ENCODE results near the gene PRND. TPM values are rescaled to one million over a fixed set of nuclear protein-coding genes. Genes with fewer than 3 reads are reported as not detected.

PRND gene
- polyA plus RNA-seq, 3 donors: not detected

GRCh38 chr20:4709261-4710105 is 12.2 kb upstream of the PRND start:
- H3K79me2 ChIP-seq (ENCODE audit: insufficient read depth, low read length): no peaks in the 10 kb centered on the region
- H3K27me3 ChIP-seq (ENCODE audit: control insufficient read depth in 2 of 2, insufficient read depth in 2 of 2, low read length in 2 of 2): no peaks in the 10 kb centered on the region
- no peaks in the 10 kb centered on the region for H3K4me1 ChIP-seq (ENCODE audit: control insufficient read depth in 1 of 2, insufficient read depth in 2 of 2, low read length in 2 of 2)
- Mint-ChIP-seq H3K36me3 (no peaks in the 10 kb centered on the region), H3K4me1 (peaks cover 2% of the 10 kb centered on the region), H3K4me3 (no peak overlapping the region), H3K27me3 (ENCODE audit: low read depth in 3 of 3) (peaks cover 0 to 8% (median 0%) of the 10 kb centered on the region in 3 donors), H3K9me3 (peaks cover 0 to 5% (median 2%) of the 10 kb centered on the region in 7 donors), H3K27ac (peak overlapping the region in 1 of 7 donors; percentile 78)
- H3K9me3 ChIP-seq (replicated peaks in 1 of 2; ENCODE audit: control insufficient read depth in 1 of 2, insufficient read depth in 1 of 2, low read length in 2 of 2): no peaks in the 10 kb centered on the region
- WGBS (ENCODE audit: insufficient coverage): 100% methylated on average over 2 of the region's 10 CpGs
- H4K20me1 ChIP-seq (ENCODE audit: insufficient read depth, low read length): no peaks in the 10 kb centered on the region
- H3K4me3 ChIP-seq (replicated peaks in 1 of 3; ENCODE audit: low read depth in 2 of 3, low read length in 3 of 3): no peak overlapping the region
- no peak overlapping the region for H3K27ac ChIP-seq (ENCODE audit: low read depth in 1 of 2, low read length in 2 of 2)
- no peak overlapping the region for H3K9ac ChIP-seq (ENCODE audit: insufficient read depth, low read length, poor library complexity, severe bottlenecking)
- DNase-seq: no peak
- no peak for TF ChIP-seq CTCF (IDR thresholded peaks at IDR 0.05)
- H3K36me3 ChIP-seq (replicated peaks in 1 of 2; ENCODE audit: control insufficient read depth in 1 of 2, insufficient read depth in 2 of 2, low read length in 2 of 2): no peaks in the 10 kb centered on the region
- no peak overlapping the region for H2AFZ ChIP-seq (ENCODE audit: insufficient read depth, low read depth, low read length, poor library complexity, severe bottlenecking)
- intact Hi-C loops (cut with micrococcal nuclease): no loop called here
- H3K4me2 ChIP-seq (replicated peaks; ENCODE audit: extremely low read depth, low read length, poor library complexity, severe bottlenecking): no peak overlapping the region

- Mint-ChIP-seq H3K9me3 (peaks cover 0 to 5% (median 2%) of the 10 kb centered on the region in 7 donors), H3K27me3 (ENCODE audit: low read depth in 3 of 3) (peaks cover 0 to 8% (median 0%) of the 10 kb centered on the region in 3 donors), H3K27ac (no peak overlapping the region), H3K4me1 (peaks cover 2% of the 10 kb centered on the region), H3K36me3 (no peaks in the 10 kb centered on the region), H3K4me3 (no peak overlapping the region)
- Histone ChIP-seq H3K9ac (ENCODE audit: insufficient read depth, low read length, poor library complexity, severe bottlenecking) (no peak overlapping the region), H3K9me3 (replicated peaks in 1 of 2; ENCODE audit: control insufficient read depth in 1 of 2, insufficient read depth in 1 of 2, low read length in 2 of 2) (no peaks in the 10 kb centered on the region), H3K4me1 (ENCODE audit: control insufficient read depth in 1 of 2, insufficient read depth in 2 of 2, low read length in 2 of 2) (no peaks in the 10 kb centered on the region), H3K4me3 (replicated peaks in 1 of 3; ENCODE audit: low read depth in 2 of 3, low read length in 3 of 3) (no peak overlapping the region), H3K4me2 (replicated peaks; ENCODE audit: extremely low read depth, low read length, poor library complexity, severe bottlenecking) (no peak overlapping the region), H3K27ac (ENCODE audit: low read depth in 1 of 2, low read length in 2 of 2) (no peak overlapping the region), H3K36me3 (replicated peaks in 1 of 2; ENCODE audit: control insufficient read depth in 1 of 2, insufficient read depth in 2 of 2, low read length in 2 of 2) (no peaks in the 10 kb centered on the region), H3K79me2 (ENCODE audit: insufficient read depth, low read length) (no peaks in the 10 kb centered on the region), H2AFZ (ENCODE audit: insufficient read depth, low read depth, low read length, poor library complexity, severe bottlenecking) (no peak overlapping the region), H4K20me1 (ENCODE audit: insufficient read depth, low read length) (no peaks in the 10 kb centered on the region), H3K27me3 (ENCODE audit: control insufficient read depth in 2 of 2, insufficient read depth in 2 of 2, low read length in 2 of 2) (no peaks in the 10 kb centered on the region)
- DNase-seq: no peak
- intact Hi-C loops (cut with micrococcal nuclease): no loop called here
- 95% methylated on average over 4 of the region's 6 CpGs for WGBS (ENCODE audit: insufficient coverage)
- no peak for TF ChIP-seq CTCF (IDR thresholded peaks at IDR 0.05)
These were observed 11.6 kb upstream of the PRND start for GRCh38 chr20:4710106-4710475.

Measured in CD14-positive monocyte (primary cell).